GM19324 (cell line): ENCODE data around the gene FYB1.
A peak's percentile ranks its signal among the peaks of the same experiment; 100 is the strongest.

ENCODE experiments used
- ATAC-seq: cut with Tn5 transposase; IDR thresholded peaks from one replicate; pipeline ENCODE4 v1.9.1; 2021; ENCODE audit warnings: mild to moderate bottlenecking, moderate library complexity; ENCODE audit not compliant: unreplicated experiment, low FRiP score

The FYB1 gene

GRCh38 chr5:39102684-39103155, 116.6 kb downstream of the FYB1 start:
- no peak for ATAC-seq

- ATAC-seq: no peak
Measured at GRCh38 chr5:39100851-39101396, 118.4 kb downstream of the FYB1 start.

- no peak for ATAC-seq
Measured at GRCh38 chr5:39100301-39100850, 119.0 kb downstream of the FYB1 start.

GRCh38 chr5:39099831-39100230, 119.5 kb downstream of the FYB1 start:
- no peak for ATAC-seq

GRCh38 chr5:39093352-39093751, 126.0 kb downstream of the FYB1 start:
- ATAC-seq: no peak

GRCh38 chr5:39092581-39093351, 126.6 kb downstream of the FYB1 start:
- ATAC-seq: no peak

GRCh38 chr5:39091940-39092580, 127.3 kb downstream of the FYB1 start:
- ATAC-seq: no peak

- ATAC-seq: no peak
Measured at GRCh38 chr5:39083968-39084367, 135.4 kb downstream of the FYB1 start.

GRCh38 chr5:39082995-39083394, 136.4 kb downstream of the FYB1 start:
- ATAC-seq: no peak

- ATAC-seq: peak; percentile 60
Measured at GRCh38 chr5:39080597-39081204, 138.7 kb downstream of the FYB1 start.

GRCh38 chr5:39080168-39080567, 139.2 kb downstream of the FYB1 start:
- no peak for ATAC-seq

GRCh38 chr5:39079147-39079546, 140.2 kb downstream of the FYB1 start:
- ATAC-seq: no peak

- no peak for ATAC-seq
Measured at GRCh38 chr5:39076757-39077728, 142.3 kb downstream of the FYB1 start.

- no peak for ATAC-seq
Measured at GRCh38 chr5:39076101-39076756, 143.1 kb downstream of the FYB1 start.

GRCh38 chr5:39074017-39074814, 145.1 kb downstream of the FYB1 start, which contains the start of gene RICTOR:
Gene RICTOR, minus strand, starts transcription at chr5:39074399. Its CDS starts 22 bp downstream, at chr5:39074377.
- peak; percentile 87 for ATAC-seq

GRCh38 chr5:39073767-39074016, 145.7 kb downstream of the FYB1 start:
- ATAC-seq: peak; percentile 36

GRCh38 chr5:39072925-39073766, 146.2 kb downstream of the FYB1 start:
- peak; percentile 36 for ATAC-seq

GRCh38 chr5:39068099-39068498, 151.3 kb downstream of the FYB1 start:
- ATAC-seq: no peak
